HG03159 (cell line): ENCODE measurements around the gene SMYD3.
"Not testable (repeated sequence)": the region's sequence is repeated elsewhere in the genome, so short reads cannot be mapped to it uniquely, and the experiment has no call there.

Experiments used
- ATAC-seq: cut with Tn5 transposase; IDR thresholded peaks from one replicate; pipeline ENCODE4 v1.9.1; 2021; ENCODE audit warnings: mild to moderate bottlenecking, moderate library complexity; ENCODE audit not compliant: unreplicated experiment

Gene SMYD3

GRCh38 chr1:246081138-246081702 is 425.9 kb downstream of the SMYD3 start:
- no peak for ATAC-seq

GRCh38 chr1:246080031-246080430 is 427.0 kb downstream of the SMYD3 start:
- no peak for ATAC-seq

GRCh38 chr1:246078888-246079252 is 428.2 kb downstream of the SMYD3 start:
- no peak for ATAC-seq

GRCh38 chr1:246078126-246078887 is 428.8 kb downstream of the SMYD3 start:
- ATAC-seq: no peak

GRCh38 chr1:246077476-246077875 is 429.6 kb downstream of the SMYD3 start:
- ATAC-seq: no peak

- ATAC-seq: no peak
Measured at GRCh38 chr1:246074421-246074820, 432.7 kb downstream of the SMYD3 start.

GRCh38 chr1:246072456-246072955 is 434.6 kb downstream of the SMYD3 start:
- no peak for ATAC-seq

GRCh38 chr1:246071981-246072380 is 435.1 kb downstream of the SMYD3 start:
- not testable (repeated sequence) for ATAC-seq

- ATAC-seq: not testable (repeated sequence)
Measured at GRCh38 chr1:246071561-246071960, 435.5 kb downstream of the SMYD3 start.

- ATAC-seq: no peak
Measured at GRCh38 chr1:246069581-246069980, 437.5 kb downstream of the SMYD3 start.

GRCh38 chr1:246068619-246069509 is 438.2 kb downstream of the SMYD3 start:
- ATAC-seq: no peak

GRCh38 chr1:246068217-246068512 is 438.9 kb downstream of the SMYD3 start:
- no peak for ATAC-seq

- peak; percentile 76 for ATAC-seq
Measured at GRCh38 chr1:246067432-246068216, 439.5 kb downstream of the SMYD3 start.

- no peak for ATAC-seq
Measured at GRCh38 chr1:246066573-246066972, 440.5 kb downstream of the SMYD3 start.

- no peak for ATAC-seq
Measured at GRCh38 chr1:246065592-246065991, 441.5 kb downstream of the SMYD3 start.

GRCh38 chr1:246064891-246065290 is 442.2 kb downstream of the SMYD3 start:
- ATAC-seq: no peak

GRCh38 chr1:246063013-246063616 is 444.0 kb downstream of the SMYD3 start:
- no peak for ATAC-seq

GRCh38 chr1:246058466-246058865 is 448.6 kb downstream of the SMYD3 start:
- ATAC-seq: no peak

GRCh38 chr1:246052603-246053002 is 454.5 kb downstream of the SMYD3 start:
- no peak for ATAC-seq

- ATAC-seq: no peak
Measured at GRCh38 chr1:246051909-246052518, 455.1 kb downstream of the SMYD3 start.
